Measurements from ENCODE around the gene MAP2K4. TPM values are rescaled to one million over a fixed set of nuclear protein-coding genes. Genes with fewer than 3 reads are reported as not detected.

MAP2K4 gene
- total and polyA plus RNA-seq, 2 of the 8 experiments (the other 6 are each of a cell fraction or from before 2014, with no cell fraction given), result 14.2 to 37.3 TPM

GRCh38 chr17:12097326-12097725, 76.6 kb downstream of the MAP2K4 start (continued):
- no peak for TF ChIP-seq CHD7 (IDR thresholded peaks at IDR 0.05; ENCODE audit: insufficient replicate concordance, low read length)
- TF ChIP-seq NRF1 (IDR thresholded peaks at IDR 0.05; ENCODE audit: low read depth, low read length), result no peak
- no peak for TF ChIP-seq SIX5 (IDR thresholded peaks at IDR 0.05; ENCODE audit: low read depth, low read length)
